ENCODE results near the gene HLCS.

GRCh38 chr21:36780861-36781260, 185.6 kb downstream of the HLCS start:
- no peak for TF ChIP-seq BHLHE40 (IDR thresholded peaks at IDR 0.05; ENCODE audit: low read depth, low read length)
- TF ChIP-seq CTCF (conservative IDR thresholded peaks at IDR 0.05; ENCODE audit: low read depth, low read length), result no peak
- no peak for TF ChIP-seq POLR2A (IDR thresholded peaks at IDR 0.05; ENCODE audit: low read depth, low read length)
- TF ChIP-seq MXI1 (IDR thresholded peaks at IDR 0.05; ENCODE audit: borderline replicate concordance, low read depth, low read length), result no peak
- no peak for TF ChIP-seq SMC3 (IDR thresholded peaks at IDR 0.05; ENCODE audit: low read depth, low read length)
- no peak for TF ChIP-seq RAD21 (IDR thresholded peaks at IDR 0.05; ENCODE audit: low read length)

Data from IMR-90 (cell line).